ENCODE data around the gene SLCO4A1.

DNA sequence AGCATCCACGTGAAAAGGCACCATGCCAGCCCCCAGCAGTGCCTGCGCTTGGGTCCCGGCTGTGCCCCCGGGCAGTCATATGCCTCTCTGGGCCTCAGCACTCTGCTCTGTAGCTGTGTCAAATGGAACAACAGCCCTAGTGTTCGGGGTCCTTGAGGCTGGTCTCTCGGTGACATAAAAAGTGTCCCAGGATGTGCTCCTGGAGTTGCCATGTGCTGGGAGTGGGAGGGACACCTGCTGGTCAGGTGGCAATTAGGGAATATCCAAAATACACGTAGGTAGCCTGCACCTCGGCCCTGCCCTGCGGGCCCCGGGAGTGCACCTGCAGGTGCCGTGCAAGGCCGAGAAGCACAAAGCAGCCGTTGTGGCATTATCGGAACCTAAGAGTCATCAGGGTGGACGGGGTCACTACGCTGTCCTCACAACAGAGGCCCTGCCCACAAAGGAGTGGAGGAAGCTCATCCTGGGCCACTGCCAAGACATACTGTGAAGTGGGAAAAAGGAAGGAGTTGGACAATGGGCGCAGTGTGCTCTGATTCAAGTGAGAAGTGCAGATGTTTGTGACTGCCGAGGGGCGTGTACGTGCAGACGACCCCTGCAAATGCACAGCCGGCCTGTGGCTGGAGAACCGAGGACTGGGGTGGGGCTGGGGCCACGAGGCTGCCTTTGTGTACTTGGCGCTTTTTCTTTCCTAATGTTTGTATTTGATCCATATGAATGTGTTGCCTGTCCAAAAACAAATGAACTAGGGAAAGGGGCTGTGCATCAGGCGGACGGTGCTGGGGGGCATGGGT lies 24.6 kb downstream of the SLCO4A1 start:
- TF ChIP-seq POLR2A (IDR thresholded peaks at IDR 0.05; ENCODE audit: low read depth, low read length) (no peak), RAD21 (IDR thresholded peaks at IDR 0.05; ENCODE audit: low read length) (no peak), SMC3 (IDR thresholded peaks at IDR 0.05; ENCODE audit: low read depth, low read length) (no peak)
- TF ChIP-seq, protein P1, sequence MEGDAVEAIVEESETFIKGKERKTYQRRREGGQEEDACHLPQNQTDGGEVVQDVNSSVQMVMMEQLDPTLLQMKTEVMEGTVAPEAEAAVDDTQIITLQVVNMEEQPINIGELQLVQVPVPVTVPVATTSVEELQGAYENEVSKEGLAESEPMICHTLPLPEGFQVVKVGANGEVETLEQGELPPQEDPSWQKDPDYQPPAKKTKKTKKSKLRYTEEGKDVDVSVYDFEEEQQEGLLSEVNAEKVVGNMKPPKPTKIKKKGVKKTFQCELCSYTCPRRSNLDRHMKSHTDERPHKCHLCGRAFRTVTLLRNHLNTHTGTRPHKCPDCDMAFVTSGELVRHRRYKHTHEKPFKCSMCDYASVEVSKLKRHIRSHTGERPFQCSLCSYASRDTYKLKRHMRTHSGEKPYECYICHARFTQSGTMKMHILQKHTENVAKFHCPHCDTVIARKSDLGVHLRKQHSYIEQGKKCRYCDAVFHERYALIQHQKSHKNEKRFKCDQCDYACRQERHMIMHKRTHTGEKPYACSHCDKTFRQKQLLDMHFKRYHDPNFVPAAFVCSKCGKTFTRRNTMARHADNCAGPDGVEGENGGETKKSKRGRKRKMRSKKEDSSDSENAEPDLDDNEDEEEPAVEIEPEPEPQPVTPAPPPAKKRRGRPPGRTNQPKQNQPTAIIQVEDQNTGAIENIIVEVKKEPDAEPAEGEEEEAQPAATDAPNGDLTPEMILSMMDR (conservative IDR thresholded peaks at IDR 0.05; ENCODE audit: low read depth, low read length), result no peak
- TF ChIP-seq, protein P2, sequence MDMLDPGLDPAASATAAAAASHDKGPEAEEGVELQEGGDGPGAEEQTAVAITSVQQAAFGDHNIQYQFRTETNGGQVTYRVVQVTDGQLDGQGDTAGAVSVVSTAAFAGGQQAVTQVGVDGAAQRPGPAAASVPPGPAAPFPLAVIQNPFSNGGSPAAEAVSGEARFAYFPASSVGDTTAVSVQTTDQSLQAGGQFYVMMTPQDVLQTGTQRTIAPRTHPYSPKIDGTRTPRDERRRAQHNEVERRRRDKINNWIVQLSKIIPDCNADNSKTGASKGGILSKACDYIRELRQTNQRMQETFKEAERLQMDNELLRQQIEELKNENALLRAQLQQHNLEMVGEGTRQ (IDR thresholded peaks at IDR 0.05; ENCODE audit: low read depth, low read length), result no peak

Data from IMR-90 (cell line).